PFSK-1 (cell line): Measurements from ENCODE around the gene NEMP1.

Experiments
- FOXP2 ChIP-seq: optimal IDR thresholded peaks from 2 replicates; pipeline ENCODE3; 2011; ENCODE audit warnings: borderline replicate concordance, control low read depth, inconsistent platforms; ENCODE audit not compliant: insufficient read depth; ENCODE audit errors: extremely low read length, extremely low read depth
- POLR2AphosphoS5 ChIP-seq: IDR thresholded peaks from 2 replicates; pipeline ENCODE4 v1.6.1; 2012; ENCODE audit warnings: low read depth, mild to moderate bottlenecking, control low read depth, low read length, moderate library complexity
- SIN3A ChIP-seq: IDR thresholded peaks from 2 replicates; pipeline ENCODE4 v1.6.1; 2012; ENCODE audit warnings: mild to moderate bottlenecking, low read length, moderate library complexity, borderline replicate concordance; ENCODE audit not compliant: insufficient read depth
- TAF1 ChIP-seq: IDR thresholded peaks from 2 replicates; pipeline ENCODE4 v1.6.1; 2012; ENCODE audit warnings: low read length, control low read depth, borderline replicate concordance; ENCODE audit not compliant: insufficient read depth
- TF ChIP-seq, protein P1 (sequence below), 2 experiments: IDR thresholded peaks; 2 replicates each; pipeline versions ENCODE4 v1.6.1 to v1.8.0; 2011 to 2012; ENCODE audit warnings: low read depth in 2 of 2, low read length in 2 of 2, control low read depth in 1 of 2, inconsistent platforms in 1 of 2, mild to moderate bottlenecking in 1 of 2, moderate library complexity in 1 of 2; ENCODE audit not compliant: insufficient read depth in 1 of 2

The NEMP1 gene

DNA sequence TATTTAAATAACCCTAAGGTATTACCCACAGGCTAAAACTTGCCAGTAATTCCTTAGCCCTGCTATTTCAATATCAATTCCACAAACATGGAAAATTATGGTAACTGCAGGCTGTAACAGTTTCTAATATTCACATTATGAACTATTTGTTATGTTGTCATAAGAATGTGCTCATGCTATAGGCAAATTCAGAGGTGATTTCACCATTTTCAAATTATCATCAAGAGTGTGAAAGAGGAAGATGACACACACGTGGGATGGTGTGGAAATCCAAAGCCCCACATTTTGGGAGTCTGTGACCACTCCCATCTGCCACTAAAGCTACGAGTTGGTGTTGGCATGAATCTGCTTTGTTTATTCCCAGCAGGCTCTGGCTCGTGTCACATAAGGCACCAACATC lies 22.8 kb downstream of the NEMP1 start:
- TF ChIP-seq TAF1: no peak
- TF ChIP-seq, protein P1, sequence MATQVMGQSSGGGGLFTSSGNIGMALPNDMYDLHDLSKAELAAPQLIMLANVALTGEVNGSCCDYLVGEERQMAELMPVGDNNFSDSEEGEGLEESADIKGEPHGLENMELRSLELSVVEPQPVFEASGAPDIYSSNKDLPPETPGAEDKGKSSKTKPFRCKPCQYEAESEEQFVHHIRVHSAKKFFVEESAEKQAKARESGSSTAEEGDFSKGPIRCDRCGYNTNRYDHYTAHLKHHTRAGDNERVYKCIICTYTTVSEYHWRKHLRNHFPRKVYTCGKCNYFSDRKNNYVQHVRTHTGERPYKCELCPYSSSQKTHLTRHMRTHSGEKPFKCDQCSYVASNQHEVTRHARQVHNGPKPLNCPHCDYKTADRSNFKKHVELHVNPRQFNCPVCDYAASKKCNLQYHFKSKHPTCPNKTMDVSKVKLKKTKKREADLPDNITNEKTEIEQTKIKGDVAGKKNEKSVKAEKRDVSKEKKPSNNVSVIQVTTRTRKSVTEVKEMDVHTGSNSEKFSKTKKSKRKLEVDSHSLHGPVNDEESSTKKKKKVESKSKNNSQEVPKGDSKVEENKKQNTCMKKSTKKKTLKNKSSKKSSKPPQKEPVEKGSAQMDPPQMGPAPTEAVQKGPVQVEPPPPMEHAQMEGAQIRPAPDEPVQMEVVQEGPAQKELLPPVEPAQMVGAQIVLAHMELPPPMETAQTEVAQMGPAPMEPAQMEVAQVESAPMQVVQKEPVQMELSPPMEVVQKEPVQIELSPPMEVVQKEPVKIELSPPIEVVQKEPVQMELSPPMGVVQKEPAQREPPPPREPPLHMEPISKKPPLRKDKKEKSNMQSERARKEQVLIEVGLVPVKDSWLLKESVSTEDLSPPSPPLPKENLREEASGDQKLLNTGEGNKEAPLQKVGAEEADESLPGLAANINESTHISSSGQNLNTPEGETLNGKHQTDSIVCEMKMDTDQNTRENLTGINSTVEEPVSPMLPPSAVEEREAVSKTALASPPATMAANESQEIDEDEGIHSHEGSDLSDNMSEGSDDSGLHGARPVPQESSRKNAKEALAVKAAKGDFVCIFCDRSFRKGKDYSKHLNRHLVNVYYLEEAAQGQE (IDR thresholded peaks at IDR 0.05; ENCODE audit: insufficient read depth in 1 of 2, low read depth in 2 of 2, low read length in 2 of 2): no peak

GRCh38 chr12:57051011-57051410 lies 27.6 kb downstream of the NEMP1 start:
- TF ChIP-seq SIN3A: no peak
- no peak for TF ChIP-seq TAF1
- TF ChIP-seq, protein P1 (IDR thresholded peaks at IDR 0.05; ENCODE audit: insufficient read depth in 1 of 2, low read depth in 2 of 2, low read length in 2 of 2): no peak
- TF ChIP-seq POLR2AphosphoS5: no peak
- TF ChIP-seq FOXP2: no peak

GRCh38 chr12:57049890-57050289 lies 28.7 kb downstream of the NEMP1 start, which contains the start of gene MYO1A:
Gene MYO1A, minus strand, starts transcription at chr12:57050129. Its CDS starts 1,806 bp downstream, at chr12:57048323.
- TF ChIP-seq, protein P1 (IDR thresholded peaks at IDR 0.05; ENCODE audit: insufficient read depth in 1 of 2, low read depth in 2 of 2, low read length in 2 of 2): peak; percentile 92 to 95
- no peak for TF ChIP-seq SIN3A

- TF ChIP-seq SIN3A (no peak), TAF1 (no peak), FOXP2 (no peak), POLR2AphosphoS5 (no peak)
Measured at GRCh38 chr12:57049119-57049446, 29.5 kb downstream of the NEMP1 start.

- TF ChIP-seq TAF1 (no peak), FOXP2 (no peak), POLR2AphosphoS5 (no peak), SIN3A (no peak)
- TF ChIP-seq, protein P1 (IDR thresholded peaks at IDR 0.05; ENCODE audit: insufficient read depth in 1 of 2, low read depth in 2 of 2, low read length in 2 of 2): no peak
Measured at GRCh38 chr12:57048423-57049118, 30.0 kb downstream of the NEMP1 start.
